Ishikawa (cell line): Measurements from ENCODE around the gene TRIM64C.
A peak's percentile ranks its signal among the peaks of the same experiment; 100 is the strongest.
"Not testable (repeated sequence)": the region's sequence is repeated elsewhere in the genome, so short reads cannot be mapped to it uniquely, and the experiment has no call there.

Experiments used
- EGR1 ChIP-seq: IDR thresholded peaks from 2 replicates; pipeline ENCODE4 v1.6.1; 2012
- EP300 ChIP-seq: IDR thresholded peaks from 2 replicates; pipeline ENCODE4 v1.6.1; 2012; ENCODE audit warnings: borderline replicate concordance
- FOXM1 ChIP-seq: IDR thresholded peaks from 2 replicates; pipeline ENCODE4 v1.6.1; 2012; ENCODE audit warnings: low read depth, borderline replicate concordance
- NFIC ChIP-seq: IDR thresholded peaks from 2 replicates; pipeline ENCODE4 v1.6.1; 2012
- REST ChIP-seq: IDR thresholded peaks from 2 replicates; pipeline ENCODE4 v1.6.1; 2012; ENCODE audit warnings: low read depth, mild to moderate bottlenecking
- TCF12 ChIP-seq: IDR thresholded peaks from 2 replicates; pipeline ENCODE4 v1.6.1; 2012; ENCODE audit warnings: low read depth
- USF1 ChIP-seq: IDR thresholded peaks from 2 replicates; pipeline ENCODE4 v1.6.1; 2012

TRIM64C gene, protein sequence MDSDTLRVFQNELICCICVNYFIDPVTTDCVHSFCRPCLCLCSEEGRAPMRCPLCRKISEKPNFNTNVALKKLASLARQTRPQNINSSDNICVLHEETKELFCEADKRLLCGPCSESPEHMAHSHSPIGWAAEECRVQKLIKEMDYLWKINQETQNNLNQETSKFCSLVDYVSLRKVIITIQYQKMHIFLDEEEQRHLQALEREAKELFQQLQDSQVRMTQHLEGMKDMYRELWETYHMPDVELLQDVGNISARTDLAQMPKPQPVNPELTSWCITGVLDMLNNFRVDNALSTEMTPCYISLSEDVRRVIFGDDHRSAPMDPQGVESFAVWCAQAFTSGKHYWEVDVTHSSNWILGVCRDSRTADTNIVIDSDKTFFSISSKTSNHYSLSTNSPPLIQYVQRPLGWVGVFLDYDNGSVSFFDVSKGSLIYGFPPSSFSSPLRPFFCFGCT

GRCh38 chr11:49059012-49059411, at the start of gene TRIM64C:
TRIM64C (minus strand) TSS chr11:49059112; CDS start chr11:49059112, 0 bp downstream.
- not testable (repeated sequence) for TF ChIP-seq NFIC, USF1, TCF12

GRCh38 chr11:49048229-49048628, 10.7 kb downstream of the TRIM64C start:
- peak; percentile 79 for TF ChIP-seq REST

GRCh38 chr11:49028523-49028922, 30.4 kb downstream of the TRIM64C start, which contains the start of gene TRIM49B:
TRIM49B (plus strand) TSS chr11:49028823; CDS start chr11:49031600, 2,777 bp downstream.
- TF ChIP-seq EGR1, FOXM1, EP300: not testable (repeated sequence)
